Endodermal cell (in vitro differentiated cells): ENCODE measurements around the gene GNAS-AS1. TPM values are rescaled to one million over a fixed set of nuclear protein-coding genes. Genes with fewer than 3 reads are reported as not detected.

Source experiments
- DNase-seq: peaks from one replicate; pipeline ENCODE4 v3.0.0-alpha.2; 2017
- H3K27ac ChIP-seq: 2 replicates; pipeline ENCODE4 v1.5.1; 2013; ENCODE audit warnings: mild to moderate bottlenecking, low read depth, low read length, moderate library complexity
- H3K27me3 ChIP-seq: 2 replicates; pipeline ENCODE4 v1.6.1; 2013; ENCODE audit warnings: mild to moderate bottlenecking, low read length, moderate library complexity; ENCODE audit not compliant: insufficient read depth, control insufficient read depth, poor library complexity, severe bottlenecking
- H3K36me3 ChIP-seq: 2 replicates; pipeline ENCODE4 v1.7.0; 2013; ENCODE audit warnings: mild to moderate bottlenecking, low read length, moderate library complexity; ENCODE audit not compliant: control insufficient read depth, insufficient read depth
- H3K4me1 ChIP-seq: one replicate; pipeline ENCODE4 v1.7.0; 2013; ENCODE audit warnings: low read length; ENCODE audit not compliant: control insufficient read depth, insufficient read depth
- H3K4me3 ChIP-seq: 2 replicates; pipeline ENCODE4 v1.5.1; 2013; ENCODE audit warnings: mild to moderate bottlenecking, low read length, moderate library complexity
- H3K9ac ChIP-seq: 2 replicates; pipeline ENCODE4 v1.6.1; 2013; ENCODE audit warnings: mild to moderate bottlenecking, low read length, moderate library complexity; ENCODE audit not compliant: poor library complexity, severe bottlenecking; ENCODE audit errors: extremely low read depth
- H3K9me3 ChIP-seq: 2 replicates; pipeline ENCODE4 v1.6.1; 2013; ENCODE audit warnings: mild to moderate bottlenecking, low read length, moderate library complexity; ENCODE audit not compliant: control insufficient read depth
- H3K27ac Mint-ChIP-seq: 2 replicates; pipeline ENCODE4 v1.8.0; 2020; ENCODE audit warnings: mixed read lengths
- H3K27me3 Mint-ChIP-seq: 2 replicates; pipeline ENCODE4 v1.8.0; 2021; ENCODE audit warnings: mild to moderate bottlenecking, mixed read lengths; ENCODE audit not compliant: insufficient read depth
- H3K36me3 Mint-ChIP-seq: 2 replicates; pipeline ENCODE4 v1.8.0; 2020; ENCODE audit warnings: low read depth, mixed read lengths
- H3K4me1 Mint-ChIP-seq: 2 replicates; pipeline ENCODE4 v1.8.0; 2020; ENCODE audit warnings: mixed read lengths
- H3K4me3 Mint-ChIP-seq: 2 replicates; pipeline ENCODE4 v1.8.0; 2020; ENCODE audit warnings: mild to moderate bottlenecking, moderate library complexity, mixed read lengths
- H3K9me3 Mint-ChIP-seq: 2 replicates; pipeline ENCODE4 v1.8.0; 2020; ENCODE audit warnings: mild to moderate bottlenecking, mixed read lengths
- WGBS, 2 experiments: methylation state at CpG; one replicate each; pipeline versions ENCODE4 v1.1.5 to v1.1.7; 2013; ENCODE audit warnings: missing lambda C conversion rate in 2 of 2, mixed read lengths in 1 of 2; ENCODE audit not compliant: insufficient coverage in 1 of 2, insufficient read length in 1 of 2; 5-methylcytosine and 5-hydroxymethylcytosine counted together
- total RNA-seq, 2 donors: library from RNA; stranded (reverse); fragmentation: NEBNext Ultra II Directional in 1 of 2; extraction: Animal tissue kit (Norgen Biotek cat#: 25700) in 1 of 2; gene quantifications; 2 replicates in 1 of 2; 3 replicates in 1 of 2; pipeline ENCODE4 v1.2.1, GENCODE V29; 2021
- TF ChIP-seq, protein P1 (sequence below): fragments of 200-600 bp; sonication (generic); conservative IDR thresholded peaks from 2 replicates; pipeline ENCODE4 v1.5.0; 2021; ENCODE audit warnings: antibody characterized with exemption, mild to moderate bottlenecking

GNAS-AS1 gene
- total RNA-seq, 2 donors from 2014 or later = 9.3 to 9.7 TPM

DNA sequence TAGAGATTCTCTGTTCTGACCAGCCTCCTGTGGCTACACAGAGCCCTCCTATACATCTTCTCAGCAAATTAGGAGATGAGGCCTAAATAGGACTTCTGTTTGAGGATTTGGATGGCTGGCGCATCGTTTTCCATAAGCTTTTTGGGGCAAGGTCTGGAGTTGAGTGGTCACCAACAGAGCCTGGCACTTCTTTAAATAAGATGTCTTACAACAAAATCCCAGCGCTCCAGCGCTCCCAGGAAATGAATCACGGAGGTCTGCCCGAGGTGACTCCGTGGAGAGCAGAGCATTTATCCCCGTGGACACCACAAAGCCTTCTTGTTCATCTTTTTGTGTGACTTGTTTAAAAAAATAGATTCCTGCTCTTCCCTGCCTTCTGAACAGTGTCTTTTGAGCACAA, 75.3 kb downstream of the GNAS-AS1 start:
- no peaks in the 10 kb centered on the region for H3K9me3 ChIP-seq
- H3K9ac ChIP-seq = no peak overlapping the region
- H3K4me3 ChIP-seq = no peak overlapping the region
- WGBS, 2 experiments = 91 to 98% methylated on average over 8 of the region's 8 CpGs
- Mint-ChIP-seq H3K27ac (no peak overlapping the region), H3K9me3 (no peaks in the 10 kb centered on the region), H3K27me3 (peaks cover 18% of the 10 kb centered on the region), H3K4me3 (no peak overlapping the region), H3K36me3 (no peaks in the 10 kb centered on the region), H3K4me1 (no peaks in the 10 kb centered on the region)
- no peak for DNase-seq
- no peaks in the 10 kb centered on the region for H3K36me3 ChIP-seq
- TF ChIP-seq, protein P1, sequence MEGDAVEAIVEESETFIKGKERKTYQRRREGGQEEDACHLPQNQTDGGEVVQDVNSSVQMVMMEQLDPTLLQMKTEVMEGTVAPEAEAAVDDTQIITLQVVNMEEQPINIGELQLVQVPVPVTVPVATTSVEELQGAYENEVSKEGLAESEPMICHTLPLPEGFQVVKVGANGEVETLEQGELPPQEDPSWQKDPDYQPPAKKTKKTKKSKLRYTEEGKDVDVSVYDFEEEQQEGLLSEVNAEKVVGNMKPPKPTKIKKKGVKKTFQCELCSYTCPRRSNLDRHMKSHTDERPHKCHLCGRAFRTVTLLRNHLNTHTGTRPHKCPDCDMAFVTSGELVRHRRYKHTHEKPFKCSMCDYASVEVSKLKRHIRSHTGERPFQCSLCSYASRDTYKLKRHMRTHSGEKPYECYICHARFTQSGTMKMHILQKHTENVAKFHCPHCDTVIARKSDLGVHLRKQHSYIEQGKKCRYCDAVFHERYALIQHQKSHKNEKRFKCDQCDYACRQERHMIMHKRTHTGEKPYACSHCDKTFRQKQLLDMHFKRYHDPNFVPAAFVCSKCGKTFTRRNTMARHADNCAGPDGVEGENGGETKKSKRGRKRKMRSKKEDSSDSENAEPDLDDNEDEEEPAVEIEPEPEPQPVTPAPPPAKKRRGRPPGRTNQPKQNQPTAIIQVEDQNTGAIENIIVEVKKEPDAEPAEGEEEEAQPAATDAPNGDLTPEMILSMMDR = no peak
- no peaks in the 10 kb centered on the region for H3K4me1 ChIP-seq
- H3K27me3 ChIP-seq = no peaks in the 10 kb centered on the region
- no peak overlapping the region for H3K27ac ChIP-seq

DNA sequence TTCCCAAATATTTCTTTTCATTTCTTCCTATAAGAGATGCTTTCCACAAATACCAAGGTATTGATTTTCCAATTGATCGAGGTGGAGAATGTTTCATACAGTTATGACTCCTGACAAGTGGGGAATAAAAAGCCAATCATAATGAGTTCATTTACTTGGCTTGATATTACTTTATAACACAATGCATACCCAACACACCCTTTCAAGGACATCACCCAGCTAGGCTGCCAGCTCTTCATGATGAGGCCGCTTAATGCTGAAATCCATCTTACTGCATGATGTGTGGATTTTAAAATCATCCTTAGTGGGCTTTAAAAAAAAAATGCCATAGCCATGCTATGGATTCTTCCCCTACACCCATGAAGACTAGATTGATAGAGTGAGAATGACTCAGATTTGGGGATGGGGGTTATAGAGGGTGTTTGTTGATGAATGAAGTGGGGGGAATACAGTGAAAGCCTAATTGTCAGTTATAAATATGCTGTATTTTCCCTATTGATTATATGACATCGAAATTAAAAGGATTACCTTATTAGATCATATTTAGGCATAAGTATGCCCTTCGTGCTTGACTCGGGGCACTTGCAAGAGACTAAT, 75.9 kb downstream of the GNAS-AS1 start:
- H3K9me3 Mint-ChIP-seq = no peaks in the 10 kb centered on the region

DNA sequence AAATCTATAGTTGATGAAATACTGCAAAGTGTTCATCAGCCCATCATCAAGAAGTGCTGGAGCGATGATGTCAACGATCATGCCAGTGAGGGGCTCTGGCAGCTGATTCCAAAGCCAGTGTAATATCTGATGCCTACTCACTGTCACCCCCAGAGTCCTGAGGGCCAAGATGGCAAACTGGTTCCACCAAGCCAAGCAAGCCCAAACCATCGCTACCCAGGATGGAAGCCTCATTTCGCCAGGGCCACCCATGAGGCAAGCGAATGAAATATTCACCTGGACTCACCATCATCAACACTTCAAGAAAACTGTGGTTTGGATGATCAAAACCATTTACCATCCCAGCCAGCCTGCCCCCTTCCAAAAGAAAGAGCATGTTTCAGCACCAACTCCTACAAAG, 76.5 kb downstream of the GNAS-AS1 start:
- Histone ChIP-seq H3K4me1 (no peaks in the 10 kb centered on the region), H3K36me3 (no peaks in the 10 kb centered on the region), H3K4me3 (no peak overlapping the region), H3K27ac (no peak overlapping the region), H3K9ac (no peak overlapping the region), H3K9me3 (no peaks in the 10 kb centered on the region), H3K27me3 (no peaks in the 10 kb centered on the region)
- Mint-ChIP-seq H3K9me3 (no peaks in the 10 kb centered on the region), H3K27me3 (peaks cover 22% of the 10 kb centered on the region), H3K36me3 (no peaks in the 10 kb centered on the region), H3K4me3 (no peak overlapping the region), H3K4me1 (no peaks in the 10 kb centered on the region), H3K27ac (no peak overlapping the region)
- WGBS, 2 experiments = 91 to 94% methylated on average over 5 of the region's 5 CpGs
- DNase-seq = no peak
- TF ChIP-seq, protein P1 = no peak

More for the DNA sequence above, 75.9 kb downstream of the GNAS-AS1 start:
- Histone ChIP-seq H3K4me1 (no peaks in the 10 kb centered on the region), H3K36me3 (no peaks in the 10 kb centered on the region), H3K9ac (no peak overlapping the region), H3K27ac (no peak overlapping the region), H3K9me3 (no peaks in the 10 kb centered on the region), H3K27me3 (no peaks in the 10 kb centered on the region), H3K4me3 (no peak overlapping the region)
- TF ChIP-seq, protein P1 = no peak
- WGBS, 2 experiments = 91 to 100% methylated on average over 2 to 5 of the region's 5 CpGs
- Mint-ChIP-seq H3K4me1 (no peaks in the 10 kb centered on the region), H3K27me3 (peaks cover 21% of the 10 kb centered on the region), H3K27ac (no peak overlapping the region), H3K4me3 (no peak overlapping the region), H3K36me3 (no peaks in the 10 kb centered on the region)
- DNase-seq = no peak
